CD4-positive, alpha-beta memory T cell (primary cell): ENCODE data around the gene LCN6. TPM values are rescaled to one million over a fixed set of nuclear protein-coding genes. Genes with fewer than 3 reads are reported as not detected.

Experiments
- CTCF ChIA-PET: fragments of 350-600 bp; sonication (Branson Sonifier 250); formaldehyde crosslinking; loops from one replicate; lab custom pipeline; 2021; ENCODE audit warnings: inconsistent platforms; ENCODE audit not compliant: partially characterized antibody; lab: Charles Lee
- POLR2A ChIA-PET: fragments of 350-600 bp; sonication (Branson Sonifier 250); formaldehyde crosslinking; loops from one replicate; lab custom pipeline; 2021; ENCODE audit not compliant: partially characterized antibody; lab: Charles Lee
- DNase-seq, 5 donors: peaks; one replicate each; pipeline versions ENCODE4 v3.0.0 to v3.0.0-alpha.2; 2020 to 2022; ENCODE audit warnings: mixed read lengths in 1 of 5
- H3K27ac ChIP-seq: one replicate; pipeline ENCODE4 v1.7.0; 2013; ENCODE audit warnings: low read depth, low read length
- H3K27me3 ChIP-seq: 2 replicates; pipeline ENCODE4 v1.7.0; 2013; ENCODE audit warnings: mild to moderate bottlenecking, low read length, moderate library complexity; ENCODE audit not compliant: insufficient read depth
- H3K36me3 ChIP-seq: 2 replicates; pipeline ENCODE4 v1.7.0; 2013; ENCODE audit warnings: mild to moderate bottlenecking, low read length, moderate library complexity; ENCODE audit not compliant: insufficient read depth
- H3K4me1 ChIP-seq: 2 replicates; pipeline ENCODE4 v1.7.0; 2013; ENCODE audit warnings: mild to moderate bottlenecking, low read length, moderate library complexity; ENCODE audit not compliant: insufficient read depth
- H3K4me3 ChIP-seq, 2 donors: one replicate each; pipeline ENCODE4 v1.7.0; 2013; ENCODE audit warnings: low read length in 2 of 2, mild to moderate bottlenecking in 1 of 2
- H3K9me3 ChIP-seq, 2 donors: one replicate each; pipeline ENCODE4 v1.7.0; 2013; ENCODE audit warnings: low read length in 2 of 2, control low read depth in 1 of 2; ENCODE audit not compliant: control insufficient read depth in 1 of 2
- H3K27ac Mint-ChIP-seq, 7 donors: one replicate each; pipeline ENCODE4 v1.8.0; 2020 to 2021; ENCODE audit warnings: mixed read lengths in 7 of 7, mild to moderate bottlenecking in 6 of 7, inconsistent platforms in 3 of 7, moderate library complexity in 3 of 7
- H3K27me3 Mint-ChIP-seq, 2 donors: one replicate each; pipeline ENCODE4 v1.8.0; 2020 to 2021; ENCODE audit warnings: mixed read lengths in 2 of 2
- H3K36me3 Mint-ChIP-seq, 2 donors: one replicate each; pipeline ENCODE4 v1.8.0; 2020 to 2021; ENCODE audit warnings: mixed read lengths in 2 of 2, inconsistent platforms in 1 of 2, mild to moderate bottlenecking in 1 of 2
- H3K4me1 Mint-ChIP-seq, 4 donors: one replicate each; pipeline ENCODE4 v1.8.0; 2020 to 2021; ENCODE audit warnings: mixed read lengths in 4 of 4, mild to moderate bottlenecking in 1 of 4
- H3K4me3 Mint-ChIP-seq, 8 donors: one replicate each; pipeline ENCODE4 v1.8.0; 2020 to 2021; ENCODE audit warnings: mixed read lengths in 8 of 8, mild to moderate bottlenecking in 7 of 8, moderate library complexity in 6 of 8, inconsistent platforms in 3 of 8
- H3K9me3 Mint-ChIP-seq, 8 donors: one replicate each; pipeline ENCODE4 v1.8.0; 2020 to 2021; ENCODE audit warnings: mixed read lengths in 8 of 8, mild to moderate bottlenecking in 5 of 8, inconsistent platforms in 3 of 8, moderate library complexity in 1 of 8
- intact Hi-C: fragments of 100-400 bp; cut with micrococcal nuclease; formaldehyde crosslinking; loops from one replicate; pipeline ENCODE4 v1.15.1; 2023
- polyA plus RNA-seq, 2 donors: library from polyadenylated mRNA; unstranded; fragments of 300-500 nt; fragmentation: Illumina TruSeq; gene quantifications; one replicate each; pipeline ENCODE4 v1.2.3, GENCODE V29; 2021
- total RNA-seq, 2 experiments: library from RNA; stranded (reverse); gene quantifications; one replicate each; pipeline ENCODE4 v1.2.3, GENCODE V29; 2021

Gene LCN6
- total and polyA plus RNA-seq, 4 experiments from 2014 or later: not detected

- Histone ChIP-seq H3K36me3 (no peaks in the 10 kb centered on the region), H3K4me1 (peaks cover under 1% of the 10 kb centered on the region), H3K9me3 (no peaks in the 10 kb centered on the region), H3K27ac (no peak overlapping the region), H3K4me3 (no peak overlapping the region), H3K27me3 (no peaks in the 10 kb centered on the region)
- Mint-ChIP-seq H3K9me3 (no peaks in the 10 kb centered on the region), H3K27me3 (peaks cover 7 to 11% of the 10 kb centered on the region in 2 donors), H3K27ac (no peak overlapping the region), H3K4me3 (no peak overlapping the region), H3K4me1 (peaks cover 0 to 12% (median 3%) of the 10 kb centered on the region in 4 donors), H3K36me3 (no peaks in the 10 kb centered on the region)
- no peak for DNase-seq
- intact Hi-C loops: no loop called here
- CTCF ChIA-PET: no interaction called here
- POLR2A ChIA-PET: no interaction called here
These were observed 34.1 kb upstream of the LCN6 start for GRCh38 chr9:136782452-136782851.

- Histone ChIP-seq H3K4me3 (no peak overlapping the region), H3K27me3 (no peaks in the 10 kb centered on the region), H3K9me3 (no peaks in the 10 kb centered on the region), H3K27ac (no peak overlapping the region), H3K4me1 (no peaks in the 10 kb centered on the region), H3K36me3 (no peaks in the 10 kb centered on the region)
- peak overlapping the region in 1 of 8 donors; percentile 7 for H3K4me3 Mint-ChIP-seq
- ChIA-PET POLR2A (no interaction called here), CTCF (interaction anchor here (1.0 kb wide), 1 partner anchor 267 kb away, joined by 3 read pairs; no protein-coding TSS in a partner anchor)
- H3K27ac Mint-ChIP-seq: peak overlapping the region in 2 of 7 donors; percentile 44 to 52
- intact Hi-C loops: no loop called here
- DNase-seq: no peak
- peaks cover 7 to 14% of the 10 kb centered on the region in 2 donors for H3K27me3 Mint-ChIP-seq
- H3K36me3 Mint-ChIP-seq: no peaks in the 10 kb centered on the region
- peaks cover 0 to 5% (median 2%) of the 10 kb centered on the region in 4 donors for H3K4me1 Mint-ChIP-seq
- H3K9me3 Mint-ChIP-seq: no peaks in the 10 kb centered on the region
These were observed 31.5 kb upstream of the LCN6 start for GRCh38 chr9:136779808-136780207.

- POLR2A ChIA-PET: no interaction called here
- H3K27ac Mint-ChIP-seq: no peak overlapping the region
- no peaks in the 10 kb centered on the region for H3K4me1 ChIP-seq
- no peak overlapping the region for H3K27ac ChIP-seq
- H3K4me3 ChIP-seq: no peak overlapping the region
- peaks cover 0 to 5% (median 0%) of the 10 kb centered on the region in 4 donors for H3K4me1 Mint-ChIP-seq
- DNase-seq: no peak
- H3K9me3 ChIP-seq: peaks cover 0 to 4% of the 10 kb centered on the region in 2 donors
- no peak overlapping the region for H3K4me3 Mint-ChIP-seq
- peaks cover 0 to 10% (median 2%) of the 10 kb centered on the region in 8 donors for H3K9me3 Mint-ChIP-seq
- H3K27me3 Mint-ChIP-seq: peaks cover 10 to 14% of the 10 kb centered on the region in 2 donors
- CTCF ChIA-PET: interaction anchor here (0.9 to 2.5 kb wide), 13 partner anchors 9 to 761 kb away, joined by 3 to 16 read pairs (median 5); partner anchors contain the start of genes ABCA2, AJM1 and LCN8
- intact Hi-C loops: no loop called here
- H3K27me3 ChIP-seq: no peaks in the 10 kb centered on the region
- no peaks in the 10 kb centered on the region for H3K36me3 Mint-ChIP-seq
- H3K36me3 ChIP-seq: no peaks in the 10 kb centered on the region
These were observed 29.0 kb upstream of the LCN6 start for GRCh38 chr9:136777359-136777758.

GRCh38 chr9:136776947-136777346, 28.6 kb upstream of the LCN6 start:
- intact Hi-C loops: no loop called here
- no peaks in the 10 kb centered on the region for H3K36me3 Mint-ChIP-seq
- POLR2A ChIA-PET: no interaction called here
- Histone ChIP-seq H3K27me3 (no peaks in the 10 kb centered on the region), H3K9me3 (peaks cover 0 to 4% of the 10 kb centered on the region in 2 donors), H3K4me1 (no peaks in the 10 kb centered on the region), H3K4me3 (no peak overlapping the region), H3K27ac (no peak overlapping the region), H3K36me3 (no peaks in the 10 kb centered on the region)
- H3K9me3 Mint-ChIP-seq: peaks cover 0 to 10% (median 5%) of the 10 kb centered on the region in 8 donors
- H3K4me3 Mint-ChIP-seq: no peak overlapping the region
- peaks cover 0 to 5% (median 0%) of the 10 kb centered on the region in 4 donors for H3K4me1 Mint-ChIP-seq
- no peak overlapping the region for H3K27ac Mint-ChIP-seq
- CTCF ChIA-PET: interaction anchor here (0.8 to 2.5 kb wide), 9 partner anchors 9 to 761 kb away, joined by 3 to 16 read pairs (median 4); partner anchors contain the start of genes ABCA2 and AJM1
- peaks cover 13 to 14% of the 10 kb centered on the region in 2 donors for H3K27me3 Mint-ChIP-seq
- DNase-seq: no peak

GRCh38 chr9:136775191-136775590, 26.9 kb upstream of the LCN6 start:
- H3K36me3 Mint-ChIP-seq: no peaks in the 10 kb centered on the region
- H3K27me3 Mint-ChIP-seq: peaks cover 14% of the 10 kb centered on the region in 2 donors
- Histone ChIP-seq H3K36me3 (no peaks in the 10 kb centered on the region), H3K9me3 (peaks cover 0 to 4% of the 10 kb centered on the region in 2 donors), H3K27me3 (no peaks in the 10 kb centered on the region), H3K27ac (no peak overlapping the region), H3K4me1 (no peaks in the 10 kb centered on the region), H3K4me3 (no peak overlapping the region)
- intact Hi-C loops: no loop called here
- H3K27ac Mint-ChIP-seq: no peak overlapping the region
- no peak for DNase-seq
- H3K4me3 Mint-ChIP-seq: no peak overlapping the region
- H3K9me3 Mint-ChIP-seq: peaks cover 0 to 10% (median 5%) of the 10 kb centered on the region in 8 donors
- peaks cover 0 to 5% (median under 1%) of the 10 kb centered on the region in 4 donors for H3K4me1 Mint-ChIP-seq
- ChIA-PET POLR2A (no interaction called here), CTCF (interaction anchor here (1.3 to 1.6 kb wide), 2 partner anchors 11 to 13 kb away, joined by 3 to 4 read pairs; no protein-coding TSS in a partner anchor)

GRCh38 chr9:136774416-136775045, 26.2 kb upstream of the LCN6 start:
- H3K27me3 ChIP-seq: no peaks in the 10 kb centered on the region
- H3K27ac ChIP-seq: no peak overlapping the region
- Mint-ChIP-seq H3K4me3 (no peak overlapping the region), H3K36me3 (no peaks in the 10 kb centered on the region), H3K4me1 (peaks cover 0 to 5% (median under 1%) of the 10 kb centered on the region in 4 donors), H3K27ac (no peak overlapping the region), H3K27me3 (peaks cover 14 to 16% of the 10 kb centered on the region in 2 donors), H3K9me3 (peaks cover 0 to 10% (median 5%) of the 10 kb centered on the region in 8 donors)
- H3K9me3 ChIP-seq: peaks cover 0 to 4% of the 10 kb centered on the region in 2 donors
- ChIA-PET CTCF (interaction anchor here (1.3 to 1.6 kb wide), 3 partner anchors 12 to 261 kb away, joined by 3 to 6 read pairs (median 4); no protein-coding TSS in a partner anchor), POLR2A (no interaction called here)
- intact Hi-C loops: no loop called here
- no peak overlapping the region for H3K4me3 ChIP-seq
- DNase-seq: no peak
- H3K36me3 ChIP-seq: no peaks in the 10 kb centered on the region
- H3K4me1 ChIP-seq: no peaks in the 10 kb centered on the region

- no peaks in the 10 kb centered on the region for H3K36me3 Mint-ChIP-seq
These were observed 25.2 kb upstream of the LCN6 start for GRCh38 chr9:136773386-136774044.

More at GRCh38 chr9:136773386-136774044, 25.2 kb upstream of the LCN6 start:
- peaks cover 10 to 11% of the 10 kb centered on the region in 2 donors for H3K27me3 Mint-ChIP-seq
- peaks cover 0 to 10% (median 5%) of the 10 kb centered on the region in 8 donors for H3K9me3 Mint-ChIP-seq
- no peaks in the 10 kb centered on the region for H3K4me1 ChIP-seq
- CTCF ChIA-PET: interaction anchor here (1.3 to 1.6 kb wide), 2 partner anchors 15 to 262 kb away, joined by 3 to 6 read pairs; no protein-coding TSS in a partner anchor
- H3K27ac Mint-ChIP-seq: no peak overlapping the region
- no peak overlapping the region for H3K4me3 ChIP-seq
- H3K4me3 Mint-ChIP-seq: peak overlapping the region in 1 of 8 donors; percentile 24
- H3K9me3 ChIP-seq: peaks cover 0 to 4% of the 10 kb centered on the region in 2 donors
- no peak for DNase-seq
- POLR2A ChIA-PET: no interaction called here
- no peak overlapping the region for H3K27ac ChIP-seq
- intact Hi-C loops: no loop called here
- no peaks in the 10 kb centered on the region for H3K27me3 ChIP-seq
- H3K36me3 ChIP-seq: no peaks in the 10 kb centered on the region
- H3K4me1 Mint-ChIP-seq: peaks cover 0 to 4% (median under 1%) of the 10 kb centered on the region in 4 donors
